GM19438 (cell line): ENCODE data around the gene RCAN3.
"Not testable (repeated sequence)": the region's sequence is repeated elsewhere in the genome, so short reads cannot be mapped to it uniquely, and the experiment has no call there.

Experiments
- ATAC-seq: cut with Tn5 transposase; IDR thresholded peaks from one replicate; pipeline ENCODE4 v1.9.1; 2021; ENCODE audit warnings: low read depth; ENCODE audit not compliant: unreplicated experiment

The RCAN3 gene

GRCh38 chr1:24507405-24507804 is 4.8 kb downstream of the RCAN3 start:
- no peak for ATAC-seq

DNA sequence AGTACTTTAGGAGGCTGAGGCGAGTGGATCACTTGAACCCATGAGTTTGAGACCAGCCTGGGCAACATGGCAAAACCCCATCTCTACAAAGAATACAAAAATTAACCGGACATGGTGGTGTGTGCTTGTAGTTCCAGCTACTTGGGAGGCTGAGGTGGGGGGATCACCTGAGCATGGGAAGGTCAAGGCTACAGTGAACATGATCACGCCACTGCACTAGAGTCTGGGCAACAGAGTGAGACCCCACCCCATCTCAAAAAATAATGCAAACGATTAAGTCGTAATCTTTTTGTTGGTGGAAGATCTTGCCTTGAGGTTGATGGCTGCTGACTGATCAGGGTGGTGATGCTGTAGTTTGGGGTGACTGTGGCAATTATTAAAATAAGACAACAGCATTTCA is 6.3 kb downstream of the RCAN3 start:
- ATAC-seq, result no peak

GRCh38 chr1:24513706-24514105 is 11.1 kb downstream of the RCAN3 start:
- ATAC-seq, result no peak

GRCh38 chr1:24514946-24515345 is 12.3 kb downstream of the RCAN3 start:
- no peak for ATAC-seq

GRCh38 chr1:24515671-24516209 is 13.1 kb downstream of the RCAN3 start:
- ATAC-seq, result not testable (repeated sequence)

DNA sequence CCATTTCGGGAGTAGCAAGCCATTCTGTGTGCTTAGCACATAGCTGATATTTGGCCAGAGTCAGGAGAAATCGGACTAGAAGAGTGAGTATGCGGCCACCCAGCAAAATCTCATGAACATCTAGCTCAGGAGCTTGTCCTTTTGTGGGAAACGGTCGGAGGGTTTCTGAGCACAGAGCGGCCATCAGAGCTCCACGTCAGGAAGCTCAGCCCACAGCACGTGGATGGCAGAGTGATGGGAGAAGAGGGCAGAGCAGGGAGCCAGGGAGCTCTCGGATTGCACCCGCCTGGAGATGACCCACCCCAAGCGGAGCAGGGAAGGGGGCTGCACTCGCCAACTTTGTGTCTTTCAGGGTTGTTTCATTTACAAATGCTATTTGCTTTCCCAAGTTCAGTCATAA is 13.9 kb downstream of the RCAN3 start:
- no peak for ATAC-seq

DNA sequence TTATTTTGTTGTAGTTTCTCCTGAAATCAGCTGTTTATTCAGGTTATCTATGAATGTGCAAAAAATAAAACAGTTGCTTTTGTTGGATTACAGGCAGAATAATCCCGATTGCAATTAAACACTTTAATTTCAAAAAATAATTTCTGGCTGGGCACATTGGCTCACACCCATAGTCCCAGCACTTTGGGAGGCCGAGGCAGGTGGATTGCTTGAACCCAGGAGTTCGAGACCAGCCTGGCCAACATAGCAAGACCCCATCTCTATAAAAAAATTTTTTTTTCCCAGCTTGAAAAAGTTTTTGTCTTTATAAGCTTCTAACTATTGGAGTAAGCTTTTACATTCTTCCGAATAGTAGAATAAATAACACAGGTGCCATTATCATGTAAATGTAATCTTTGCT is 15.3 kb downstream of the RCAN3 start:
- ATAC-seq, result no peak

- not testable (repeated sequence) for ATAC-seq
Observed at GRCh38 chr1:24520282-24520681, 17.6 kb downstream of the RCAN3 start.

GRCh38 chr1:24525606-24526005 is 23.0 kb downstream of the RCAN3 start:
- ATAC-seq, result no peak

DNA sequence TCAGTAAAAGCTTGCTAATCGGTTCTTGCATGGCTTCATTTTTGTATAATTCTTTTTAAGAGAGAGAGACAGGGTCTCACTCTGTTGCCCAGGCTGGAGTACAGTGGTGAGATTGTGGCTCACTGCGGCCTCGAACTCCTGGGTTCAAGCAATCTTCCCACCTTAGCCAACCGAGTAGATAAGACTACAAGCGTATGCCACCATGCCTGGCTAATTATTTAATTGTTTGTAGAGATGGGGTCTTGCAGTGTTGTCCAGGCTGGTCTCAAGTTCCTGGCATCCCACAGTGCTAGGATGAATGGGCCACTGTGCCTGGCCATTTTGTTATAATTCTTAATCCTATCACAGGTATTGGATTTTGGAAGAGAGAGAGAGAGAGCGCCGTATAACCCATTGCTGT is 23.4 kb downstream of the RCAN3 start:
- no peak for ATAC-seq

DNA sequence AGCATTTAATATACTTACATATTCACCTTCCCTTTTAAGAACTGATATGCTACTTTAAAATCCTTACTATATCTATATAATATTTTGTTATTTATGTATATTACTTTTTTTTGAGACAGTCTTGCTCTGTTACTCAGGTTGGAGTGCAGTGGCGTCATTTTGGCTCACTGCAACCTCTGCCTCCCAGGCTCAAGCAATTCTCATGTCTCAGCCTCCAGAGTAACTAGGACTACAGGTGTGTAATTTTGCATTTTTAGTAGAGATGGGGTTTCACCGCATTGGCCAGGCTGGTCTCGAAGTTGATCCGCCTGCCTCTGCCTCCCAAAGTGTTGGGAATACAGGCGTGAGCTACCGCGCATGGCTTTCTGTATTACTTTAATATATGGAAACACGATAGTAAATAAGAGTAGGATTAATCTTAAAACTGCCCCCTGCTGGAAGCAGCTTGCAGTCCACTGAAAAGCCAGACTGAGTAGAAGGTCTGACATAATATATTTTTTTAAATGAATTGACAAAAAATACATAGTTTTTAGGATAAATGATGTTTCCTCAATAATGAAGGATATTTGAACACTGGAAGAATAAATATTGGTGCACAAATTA is 24.4 kb downstream of the RCAN3 start:
- no peak for ATAC-seq

DNA sequence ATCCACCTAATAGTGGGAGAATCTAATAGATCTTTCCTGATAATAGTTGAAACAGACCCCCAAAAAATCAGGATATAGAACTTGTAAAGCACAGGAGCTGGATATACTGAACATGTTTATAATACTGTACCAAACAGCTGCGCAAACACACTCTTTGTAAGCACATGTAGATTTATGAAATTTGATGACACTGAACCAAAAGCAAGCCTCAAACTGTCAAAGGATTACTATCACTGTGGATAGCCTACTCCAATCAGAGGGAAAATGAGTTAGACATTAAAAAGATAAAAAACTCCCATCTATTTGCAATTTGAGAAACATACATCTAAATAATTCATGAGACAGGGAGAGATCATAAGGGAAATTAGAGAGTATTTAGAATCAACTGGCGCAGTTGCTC is 26.1 kb downstream of the RCAN3 start:
- ATAC-seq, result no peak

- not testable (repeated sequence) for ATAC-seq
Observed at GRCh38 chr1:24529292-24529691, 26.7 kb downstream of the RCAN3 start.

DNA sequence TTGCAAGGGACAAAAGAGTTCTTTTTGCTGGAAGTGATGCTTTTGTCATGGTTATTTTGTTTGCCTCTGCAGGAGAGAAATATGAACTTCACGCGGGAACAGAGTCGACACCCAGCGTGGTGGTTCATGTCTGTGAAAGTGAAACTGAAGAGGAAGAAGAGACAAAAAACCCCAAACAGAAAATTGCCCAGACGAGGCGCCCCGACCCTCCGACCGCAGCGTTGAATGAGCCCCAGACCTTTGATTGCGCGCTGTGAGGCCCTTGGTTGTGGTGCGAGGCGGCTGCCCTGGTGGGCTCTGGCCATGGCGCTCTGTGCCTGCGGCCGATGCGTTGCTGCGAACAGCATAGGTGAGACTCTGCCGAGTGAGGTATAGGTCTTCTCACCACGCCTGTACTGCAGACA is 32.4 kb downstream of the RCAN3 start:
- no peak for ATAC-seq

DNA sequence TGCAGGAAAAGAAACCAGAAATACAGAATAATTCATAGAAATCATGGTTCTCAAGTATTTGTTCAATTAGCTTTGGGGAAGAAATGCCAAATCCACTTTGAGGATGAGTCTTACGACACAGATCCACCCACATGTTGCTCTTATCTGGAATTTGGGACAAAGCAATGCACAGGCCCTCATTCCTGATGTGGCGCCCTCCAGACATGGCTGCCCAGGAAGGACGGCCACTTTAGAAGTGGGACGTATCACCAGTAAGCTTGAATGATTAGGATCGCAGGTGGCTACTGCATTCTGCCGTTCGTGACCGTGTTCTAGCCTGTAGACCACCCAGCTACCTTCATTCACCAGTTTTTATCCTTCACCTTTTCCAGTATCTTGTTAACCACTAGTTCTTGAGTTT is 33.1 kb downstream of the RCAN3 start:
- ATAC-seq, result no peak

GRCh38 chr1:24536391-24536840 is 33.8 kb downstream of the RCAN3 start:
- no peak for ATAC-seq

GRCh38 chr1:24540051-24540905 is 37.6 kb downstream of the RCAN3 start:
- no peak for ATAC-seq

DNA sequence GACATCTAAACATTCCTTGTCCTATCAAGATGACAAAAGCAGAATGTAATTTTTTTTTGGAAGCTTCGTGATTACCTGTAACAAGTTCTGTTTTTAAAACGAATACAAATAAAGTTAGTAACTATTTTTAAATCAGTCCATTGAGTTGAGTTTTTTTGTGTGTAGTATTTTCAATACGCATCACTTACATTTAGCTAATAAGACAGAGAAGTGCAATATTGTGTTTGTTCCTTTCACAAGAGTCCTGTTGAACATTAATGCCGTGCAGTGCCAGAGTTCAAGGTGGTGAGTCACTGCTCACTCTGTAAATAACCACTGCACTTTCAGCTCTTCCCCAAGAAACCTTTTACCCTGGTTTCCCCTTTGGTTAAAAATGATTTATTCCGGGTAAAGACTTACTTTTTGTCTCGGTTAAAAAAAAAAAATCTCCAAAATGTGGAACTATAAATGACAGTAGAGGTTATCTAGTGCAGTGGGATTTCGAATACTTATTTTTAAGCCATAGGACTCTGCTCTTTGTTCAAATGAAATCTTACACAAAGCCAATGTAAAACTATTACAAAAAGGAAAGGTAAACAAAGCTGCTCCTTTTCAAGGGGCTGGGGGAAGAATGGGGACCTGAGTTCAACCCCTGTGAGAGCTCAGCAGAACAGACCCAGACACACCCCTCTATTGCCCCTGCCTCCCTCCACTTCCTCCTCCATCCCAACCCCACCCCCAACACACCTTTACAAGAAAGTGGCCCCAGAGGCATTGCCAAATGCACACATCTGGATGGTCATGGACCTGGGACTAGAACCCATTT is 38.5 kb downstream of the RCAN3 start:
- ATAC-seq, result no peak

DNA sequence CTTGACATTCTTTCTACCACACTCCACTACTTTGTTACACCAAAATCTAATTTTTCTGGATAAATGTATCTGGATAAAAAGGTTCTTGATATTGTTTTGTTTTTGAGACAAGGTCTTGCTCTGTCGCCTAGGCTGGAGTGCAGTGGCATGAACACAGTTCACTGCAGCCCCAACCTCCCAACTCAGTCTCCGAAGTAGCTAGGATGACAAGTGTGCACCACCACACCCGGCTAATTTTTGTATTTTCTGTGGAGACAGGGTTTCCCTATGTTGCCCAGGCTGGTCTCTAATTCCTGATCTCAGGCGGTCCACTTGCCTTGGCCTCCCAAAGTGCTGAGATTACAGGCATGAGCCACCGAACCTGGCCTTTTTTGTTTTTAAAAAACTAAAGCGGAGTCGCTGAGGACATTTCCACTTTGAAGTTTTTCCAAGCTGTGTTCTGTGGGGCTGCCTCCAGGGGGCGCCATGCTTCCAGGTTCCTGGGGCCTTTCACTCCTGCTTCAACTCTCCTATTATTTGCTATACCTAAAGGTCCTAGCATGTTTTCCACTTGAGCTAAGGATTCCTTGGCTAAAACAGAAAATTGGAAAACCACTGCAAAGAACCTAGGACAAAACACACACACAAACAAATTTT is 39.2 kb downstream of the RCAN3 start:
- ATAC-seq, result no peak

- no peak for ATAC-seq
Observed at GRCh38 chr1:24544239-24544638, 41.6 kb downstream of the RCAN3 start.

DNA sequence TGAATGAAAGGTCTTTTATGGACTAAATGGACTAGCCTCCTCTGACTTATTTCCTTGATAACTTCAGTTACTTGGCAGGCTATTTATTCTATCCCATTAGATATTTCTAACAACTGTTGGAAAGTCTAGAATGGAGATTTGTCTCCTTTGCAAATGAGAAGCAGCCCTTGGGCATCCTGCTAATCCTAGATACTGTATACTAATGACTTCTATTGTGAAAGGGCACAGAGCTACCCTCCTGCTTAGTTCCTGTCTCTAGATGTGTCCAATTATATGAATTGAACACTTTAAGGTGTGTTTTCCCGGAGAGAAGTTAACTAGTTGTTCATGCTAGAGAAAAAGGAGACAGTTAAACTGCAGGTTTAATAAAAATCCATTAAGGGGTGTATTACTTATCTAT is 43.0 kb downstream of the RCAN3 start:
- ATAC-seq, result no peak
